Measurements from ENCODE around the gene MAPK12.

Gene MAPK12

GRCh38 chr22:50264946-50265669, 3.6 kb upstream of the MAPK12 start:
- DNase-seq: no peak

- no peak for DNase-seq
Measured at GRCh38 chr22:50264104-50264745, 2.7 kb upstream of the MAPK12 start.

DNA sequence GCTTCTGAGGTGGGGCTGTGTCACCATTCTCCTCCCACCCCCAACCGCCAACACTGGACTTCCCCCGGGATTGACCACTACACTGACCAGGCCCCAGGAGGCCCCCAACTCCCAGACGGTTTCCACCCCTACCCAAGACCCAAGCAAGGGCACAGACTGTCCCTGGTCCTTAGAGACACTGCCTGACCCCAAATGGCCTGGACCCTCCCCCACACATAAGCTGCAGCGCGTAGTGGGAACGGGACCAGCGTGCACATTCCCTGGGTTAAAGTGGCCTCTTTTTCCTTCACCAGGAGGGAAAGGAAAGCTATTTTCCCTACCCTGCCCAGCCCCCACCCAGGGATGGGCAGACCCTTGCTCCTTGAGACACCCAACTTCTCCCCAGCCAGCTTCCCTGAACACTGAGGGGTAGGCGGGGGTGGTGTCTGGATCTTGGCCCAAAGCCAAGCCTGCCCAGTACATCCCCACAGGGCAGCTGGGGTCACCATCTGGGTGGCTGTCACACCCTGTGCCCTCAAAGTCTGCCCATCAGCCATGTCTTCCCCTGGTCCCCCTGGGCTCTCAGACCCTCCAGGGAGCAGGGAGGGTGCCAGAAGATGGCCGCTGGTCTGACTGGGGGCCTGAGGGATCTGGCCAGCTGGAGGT, 1.6 kb upstream of the MAPK12 start:
- DNase-seq: no peak

DNA sequence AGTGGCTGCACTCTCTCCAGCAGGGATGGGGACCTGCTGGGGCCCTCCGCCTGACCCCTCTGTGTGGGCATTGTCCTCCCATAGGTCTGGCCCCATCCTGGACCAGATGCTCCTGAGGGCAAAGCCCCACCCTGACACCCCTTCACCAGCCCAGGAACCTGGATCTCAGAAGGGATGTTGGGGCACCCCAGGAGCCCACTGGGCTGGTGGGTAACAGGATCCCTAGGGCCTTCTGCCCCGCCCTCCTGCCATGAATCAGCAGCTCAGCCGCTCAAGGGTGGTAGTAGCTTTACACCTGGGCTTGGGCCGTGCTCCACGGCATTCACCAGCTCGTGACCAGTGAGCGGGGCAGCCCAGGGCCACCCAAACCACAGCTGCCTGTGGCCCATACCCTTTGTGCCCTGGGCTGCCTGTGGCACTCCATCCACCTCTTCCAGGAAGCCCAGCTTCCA, 1.0 kb upstream of the MAPK12 start:
- no peak for DNase-seq

DNA sequence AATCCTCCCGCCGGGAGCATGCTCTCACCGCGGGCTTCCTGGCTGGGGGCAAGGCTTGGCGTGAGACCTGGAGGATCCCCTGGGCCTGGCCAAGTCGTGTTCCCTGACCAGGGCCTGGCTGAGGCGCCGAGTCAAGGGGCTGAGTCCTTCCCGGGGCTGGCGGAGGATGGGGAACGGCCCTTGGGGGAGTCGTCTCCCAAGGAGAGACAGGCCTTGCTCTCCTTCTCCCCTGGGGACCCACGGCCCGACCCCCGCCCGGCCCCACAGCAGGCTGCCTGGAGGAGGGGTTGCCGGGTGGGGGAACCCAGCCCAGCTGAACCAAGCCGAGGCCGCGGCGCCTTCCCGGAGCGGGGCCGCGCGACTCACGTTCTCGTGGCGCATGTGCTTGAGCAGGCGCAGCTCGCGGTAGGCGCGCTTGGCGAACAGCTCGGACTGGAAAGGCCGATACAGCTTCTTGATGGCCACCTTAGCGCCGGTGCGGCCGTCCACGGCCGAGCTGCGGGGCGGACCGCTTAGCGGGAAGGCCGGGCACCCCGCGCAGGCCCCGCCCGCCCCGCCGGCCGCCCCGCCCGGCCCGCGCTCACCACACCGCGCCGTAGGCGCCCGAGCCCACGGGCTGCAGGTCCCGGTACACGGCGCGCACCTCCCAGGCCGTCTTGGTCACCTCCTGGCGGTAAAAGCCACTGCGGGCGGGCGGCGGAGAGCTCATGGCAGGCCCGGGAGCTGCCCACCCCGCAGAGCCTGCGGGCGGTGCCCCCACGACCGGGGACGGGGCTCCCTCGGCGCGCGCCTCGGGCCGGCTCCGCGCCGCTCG, 475 bp downstream of the MAPK12 start:
- no peak for DNase-seq

DNA sequence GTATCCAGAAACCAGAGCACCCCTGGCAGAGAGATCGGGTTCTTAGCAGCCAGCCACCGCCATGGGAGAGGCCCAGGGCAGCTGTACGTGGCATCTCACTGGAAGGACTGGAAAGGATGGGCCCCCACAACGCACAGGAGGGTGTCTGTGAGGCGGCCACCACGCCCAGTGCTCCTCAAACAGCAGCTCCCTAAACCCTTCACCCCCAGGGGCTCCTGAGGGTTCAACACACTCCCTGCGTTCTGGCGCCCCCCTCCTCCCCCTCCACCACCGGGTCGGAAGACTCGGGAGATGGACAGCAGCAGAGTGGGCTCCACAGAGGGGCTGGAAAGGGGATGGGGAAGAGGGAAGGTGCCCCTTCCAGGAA, 1.1 kb downstream of the MAPK12 start:
- no peak for DNase-seq

- DNase-seq: no peak
Measured at GRCh38 chr22:50259302-50259701, 2.2 kb downstream of the MAPK12 start.

- DNase-seq: no peak
Measured at GRCh38 chr22:50258361-50259292, 2.9 kb downstream of the MAPK12 start.

- DNase-seq: no peak
Measured at GRCh38 chr22:50257451-50258360, 3.8 kb downstream of the MAPK12 start.

GRCh38 chr22:50257041-50257440, 4.4 kb downstream of the MAPK12 start:
- no peak for DNase-seq

GRCh38 chr22:50256258-50256862, 5.1 kb downstream of the MAPK12 start:
- no peak for DNase-seq

GRCh38 chr22:50255607-50256006, 5.9 kb downstream of the MAPK12 start:
- no peak for DNase-seq

GRCh38 chr22:50255099-50255498, 6.4 kb downstream of the MAPK12 start:
- DNase-seq: no peak

GRCh38 chr22:50253941-50254340, 7.5 kb downstream of the MAPK12 start:
- no peak for DNase-seq

DNA sequence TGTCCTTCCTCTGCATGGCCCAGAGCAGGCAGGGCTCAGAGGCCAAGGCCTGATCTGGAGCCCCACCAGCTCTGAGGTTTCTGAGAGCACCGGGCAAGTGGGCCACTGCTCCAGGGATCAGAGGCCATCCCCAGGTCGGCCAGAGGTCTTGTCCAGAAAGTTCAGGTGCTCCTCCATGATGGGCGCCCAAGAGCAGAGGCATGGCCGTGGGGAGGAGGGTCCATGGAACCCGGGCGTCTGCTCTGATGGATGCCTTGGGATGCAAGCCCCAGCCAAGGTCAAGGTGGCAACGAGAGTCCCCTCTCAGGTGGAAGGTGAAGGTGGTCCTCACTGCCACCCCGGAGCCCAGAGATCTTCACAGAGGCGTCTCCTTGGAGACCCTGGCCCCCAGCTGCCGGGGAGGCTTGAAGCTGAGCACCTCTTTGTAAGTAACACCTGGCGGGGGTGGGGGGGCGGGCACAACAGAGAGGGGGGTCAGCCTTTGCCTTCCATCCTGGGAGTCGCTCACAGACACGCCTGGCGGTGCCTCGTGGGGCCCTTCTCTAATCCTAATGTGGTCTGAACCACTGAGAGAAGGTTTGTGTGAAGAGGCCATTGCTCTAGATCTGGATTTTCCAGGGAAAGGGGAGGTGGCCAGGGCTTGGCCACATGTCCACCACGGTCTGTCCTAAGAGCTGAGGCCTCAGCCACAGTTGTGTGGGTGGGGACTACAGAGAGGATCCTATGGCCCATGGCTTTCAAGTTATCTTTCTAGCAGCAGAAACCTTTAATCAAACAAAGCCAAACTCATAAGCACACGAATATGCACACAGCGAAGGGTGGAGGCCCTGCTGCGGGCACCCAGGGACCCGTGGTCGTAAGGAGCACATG, 8.2 kb downstream of the MAPK12 start:
- no peak for DNase-seq

GRCh38 chr22:50252082-50253045, 9.1 kb downstream of the MAPK12 start:
- peak; percentile 18 for DNase-seq

GRCh38 chr22:50251477-50252081, 9.9 kb downstream of the MAPK12 start:
- no peak for DNase-seq
